AG09309 (cell line): ENCODE data around the gene GRM8.

Experiments
- DNase-seq: peaks from one replicate; pipeline ENCODE4 v3.0.0-alpha.2; 2010; ENCODE audit warnings: low read depth
- H3K4me3 ChIP-seq: 2 replicates; pipeline ENCODE4 v1.5.1; 2011; ENCODE audit warnings: mild to moderate bottlenecking, low read depth, low read length, moderate library complexity; ENCODE audit not compliant: control insufficient read depth
- TF ChIP-seq, protein P1 (sequence below): IDR thresholded peaks from 2 replicates; pipeline ENCODE4 v1.5.1; 2011; ENCODE audit warnings: mild to moderate bottlenecking, low read depth, low read length, inconsistent platforms; ENCODE audit not compliant: insufficient read depth, control insufficient read depth; ENCODE audit errors: missing control alignments

Gene GRM8

DNA sequence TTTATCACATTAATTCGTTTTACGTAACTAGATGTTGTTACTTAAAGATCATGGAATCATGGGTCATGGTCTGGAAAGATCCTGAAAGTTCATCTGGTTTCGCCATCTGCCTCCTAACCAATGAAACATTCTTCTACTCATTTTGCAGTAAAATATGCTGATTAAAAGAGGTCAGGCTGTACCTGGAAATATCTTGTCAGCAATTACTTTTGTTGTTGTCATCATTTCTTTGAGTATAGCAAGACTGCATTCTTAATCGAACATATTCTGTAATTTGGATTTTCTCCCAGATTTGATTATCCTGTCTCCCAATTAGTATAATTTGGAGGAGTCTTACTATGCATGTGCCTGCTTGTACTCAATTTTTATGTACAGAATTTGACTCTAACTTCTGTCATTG lies 833.7 kb downstream of the GRM8 start:
- TF ChIP-seq, protein P1, sequence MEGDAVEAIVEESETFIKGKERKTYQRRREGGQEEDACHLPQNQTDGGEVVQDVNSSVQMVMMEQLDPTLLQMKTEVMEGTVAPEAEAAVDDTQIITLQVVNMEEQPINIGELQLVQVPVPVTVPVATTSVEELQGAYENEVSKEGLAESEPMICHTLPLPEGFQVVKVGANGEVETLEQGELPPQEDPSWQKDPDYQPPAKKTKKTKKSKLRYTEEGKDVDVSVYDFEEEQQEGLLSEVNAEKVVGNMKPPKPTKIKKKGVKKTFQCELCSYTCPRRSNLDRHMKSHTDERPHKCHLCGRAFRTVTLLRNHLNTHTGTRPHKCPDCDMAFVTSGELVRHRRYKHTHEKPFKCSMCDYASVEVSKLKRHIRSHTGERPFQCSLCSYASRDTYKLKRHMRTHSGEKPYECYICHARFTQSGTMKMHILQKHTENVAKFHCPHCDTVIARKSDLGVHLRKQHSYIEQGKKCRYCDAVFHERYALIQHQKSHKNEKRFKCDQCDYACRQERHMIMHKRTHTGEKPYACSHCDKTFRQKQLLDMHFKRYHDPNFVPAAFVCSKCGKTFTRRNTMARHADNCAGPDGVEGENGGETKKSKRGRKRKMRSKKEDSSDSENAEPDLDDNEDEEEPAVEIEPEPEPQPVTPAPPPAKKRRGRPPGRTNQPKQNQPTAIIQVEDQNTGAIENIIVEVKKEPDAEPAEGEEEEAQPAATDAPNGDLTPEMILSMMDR: no peak
- no peak overlapping the region for H3K4me3 ChIP-seq
- DNase-seq: no peak

DNA sequence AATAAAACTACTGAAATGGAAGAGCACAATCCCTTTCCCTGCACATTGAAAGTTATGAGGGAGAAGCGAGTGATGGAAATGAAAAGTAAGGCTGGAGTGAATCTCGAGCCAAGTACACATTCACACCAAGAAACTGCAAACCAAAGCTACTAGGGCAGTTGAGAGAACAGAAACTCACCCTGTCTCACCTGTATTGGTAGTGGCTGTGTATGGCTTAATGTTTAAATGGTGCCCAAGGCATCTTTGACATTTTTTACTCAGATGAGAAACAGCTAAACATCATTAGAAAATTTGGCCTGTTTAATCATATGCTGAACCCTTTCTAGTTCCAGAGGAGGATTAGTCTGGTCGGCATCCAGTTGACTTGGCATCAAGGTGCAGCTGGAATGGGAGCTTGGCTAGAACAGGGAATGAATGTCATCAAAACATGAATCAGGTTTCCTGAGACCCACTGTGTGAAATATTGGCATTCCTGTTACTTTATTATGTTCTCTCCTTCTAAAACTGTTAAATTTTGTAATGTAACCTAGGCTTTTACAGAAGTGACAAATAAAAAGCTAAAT lies 840.8 kb downstream of the GRM8 start:
- DNase-seq: no peak
- TF ChIP-seq, protein P1: no peak
- H3K4me3 ChIP-seq: no peak overlapping the region

DNA sequence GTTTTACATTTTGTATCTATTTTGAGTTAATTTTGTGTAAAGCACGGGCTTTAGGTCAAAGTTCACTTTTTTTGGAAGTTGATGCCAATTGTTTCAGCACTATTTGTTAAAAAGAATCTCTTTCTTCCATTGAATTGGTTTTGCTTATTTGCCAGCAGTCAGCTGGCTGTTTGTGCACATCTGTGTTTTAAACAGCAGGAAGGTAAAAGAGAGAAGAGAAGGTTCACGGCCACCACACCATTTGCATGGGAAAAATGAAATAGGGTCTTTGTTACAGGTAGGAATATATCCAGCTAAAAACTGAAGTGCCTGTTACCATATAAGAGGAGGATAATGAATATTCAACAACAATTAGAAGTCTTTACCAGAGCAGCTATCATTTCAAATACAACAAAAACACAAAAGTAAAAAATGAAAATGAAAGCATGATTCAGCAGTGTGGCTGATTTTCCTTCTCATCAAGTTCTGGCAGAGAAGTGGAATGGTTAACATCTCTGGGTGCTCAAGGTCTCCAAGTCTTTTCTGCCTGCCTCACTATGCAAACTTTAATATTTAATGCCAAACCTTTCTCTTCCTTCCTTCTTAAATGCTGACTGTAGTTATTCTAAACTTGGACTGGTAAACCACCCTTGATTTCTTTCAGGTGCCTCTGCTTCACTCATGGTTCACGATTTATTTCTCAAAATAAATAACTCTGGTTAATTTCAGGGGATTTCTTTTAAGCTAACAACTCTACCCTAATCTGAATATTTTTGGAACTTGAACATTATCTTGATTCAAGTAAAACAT lies 841.5 kb downstream of the GRM8 start:
- no peak for DNase-seq
- no peak overlapping the region for H3K4me3 ChIP-seq
- TF ChIP-seq, protein P1: no peak

DNA sequence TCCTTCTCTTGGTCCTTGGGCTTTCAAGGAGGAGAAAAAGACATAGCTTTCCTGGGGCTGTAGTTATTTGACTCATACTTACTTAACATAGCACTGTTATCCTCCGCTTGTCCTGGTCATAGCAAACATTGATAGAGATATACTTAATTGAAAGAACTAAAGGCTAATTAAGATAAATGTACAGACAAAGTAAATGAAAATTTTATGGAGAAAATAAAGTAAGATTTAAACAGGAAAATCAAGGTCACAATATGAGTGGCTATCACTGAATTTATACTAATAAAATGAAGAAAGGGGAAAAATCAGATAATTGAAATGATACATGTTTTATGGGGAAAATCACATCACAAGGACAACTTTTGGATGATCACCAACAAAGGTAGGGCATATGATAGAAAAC lies 849.7 kb downstream of the GRM8 start:
- no peak for DNase-seq
- no peak overlapping the region for H3K4me3 ChIP-seq
- TF ChIP-seq, protein P1: no peak

DNA sequence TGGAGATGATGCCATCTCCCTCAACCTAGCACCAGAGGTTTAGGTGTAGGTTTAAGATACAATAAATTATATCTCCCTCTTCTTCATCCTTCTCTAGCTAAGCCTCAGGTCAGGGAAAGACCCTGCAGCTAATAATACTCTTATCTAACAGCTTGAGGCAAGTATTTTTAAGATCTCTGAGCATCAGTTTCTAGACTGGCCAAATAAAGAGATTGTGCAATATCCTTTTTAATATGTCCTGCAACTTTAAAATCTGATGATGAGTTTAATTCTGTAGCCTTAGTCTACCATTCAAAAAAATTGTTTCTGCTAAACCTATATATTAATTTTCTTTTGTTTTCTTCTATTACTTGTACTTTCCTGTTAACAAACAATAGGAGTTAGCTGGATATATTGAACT lies 850.8 kb downstream of the GRM8 start:
- TF ChIP-seq, protein P1: no peak
- H3K4me3 ChIP-seq: no peak overlapping the region

DNA sequence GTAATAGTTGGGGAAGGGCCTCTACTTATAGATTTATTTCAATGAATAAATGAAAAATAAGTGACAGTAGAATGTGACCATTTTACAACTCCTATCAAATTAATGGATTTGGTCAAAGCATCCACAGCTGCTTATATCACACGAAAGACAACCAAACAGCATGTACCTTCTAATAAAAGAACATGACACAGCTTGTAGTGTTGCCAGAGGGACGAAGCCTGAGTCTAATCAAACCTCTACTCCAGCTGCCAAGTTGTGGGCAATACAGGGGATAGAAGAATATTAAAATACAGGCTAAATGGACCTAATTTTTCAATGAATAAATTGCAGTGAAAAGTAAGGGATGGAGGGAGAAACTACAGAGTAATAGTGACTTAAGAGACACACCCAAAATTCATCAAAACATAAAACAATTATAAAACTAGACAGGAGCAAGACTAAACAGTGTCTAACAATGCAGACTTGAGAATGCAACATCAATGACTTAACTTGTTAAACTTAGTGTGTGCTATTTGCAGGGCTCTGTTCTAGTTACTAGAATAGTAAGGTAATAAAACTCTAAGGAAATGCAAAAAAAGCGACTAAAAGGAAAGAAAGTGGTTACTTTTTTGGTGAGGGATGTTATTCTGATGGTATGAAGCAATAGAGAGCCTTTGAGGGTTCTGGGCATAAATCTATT lies 853.8 kb downstream of the GRM8 start:
- TF ChIP-seq, protein P1: no peak
- no peak overlapping the region for H3K4me3 ChIP-seq
- DNase-seq: no peak

More for the DNA sequence above, 850.8 kb downstream of the GRM8 start:
- no peak for DNase-seq
